HepG2 (cell line): Measurements from ENCODE around the gene GOLPH3. TPM values are rescaled to one million over a fixed set of nuclear protein-coding genes. Genes with fewer than 3 reads are reported as not detected.
"Not testable (repeated sequence)": the region's sequence is repeated elsewhere in the genome, so short reads cannot be mapped to it uniquely, and the experiment has no call there.

Experiments used
- ATAC-seq: fragments of 200-7000 bp; cut with Tn5 transposase; 3 replicates; pipeline ENCODE4 v1.9.1; 2020; ENCODE audit warnings: mild to moderate bottlenecking, moderate library complexity
- BruUV-seq: library from RNA; stranded (reverse); fragments of 400-500 nt; replicated peaks from 2 replicates; lab custom pipeline; 2021; lab: Mats Ljungman, UMichigan
- CTCF ChIA-PET: fragments of 300-600 bp; formaldehyde crosslinking; extraction: SDS; loops from one replicate; lab custom pipeline; 2021; ENCODE audit warnings: low total read pairs, inconsistent platforms, low intra/inter-chr PET ratio; lab: Yijun Ruan, JAX
- POLR2A ChIA-PET: fragments of 350-600 bp; sonication (Branson Sonifier 250); formaldehyde crosslinking; loops from one replicate; lab custom pipeline; 2020; ENCODE audit warnings: antibody characterized with exemption, inconsistent platforms; lab: Yijun Ruan, JAX
- DNase-seq: peaks from one replicate; pipeline ENCODE4 v3.0.0-alpha.2; 2015; ENCODE audit warnings: low spot score
- FAIRE-seq: peaks from 3 replicates; lab custom pipeline; 2011; peaks lifted over from hg19 to GRCh38; lab: Jason Lieb, UNC
- H2AFZ ChIP-seq: one replicate; pipeline ENCODE4 v1.6.1; 2011; ENCODE audit warnings: low read length, inconsistent platforms
- H3K27ac ChIP-seq: fragments of 300-600 bp; 3 replicates; pipeline ENCODE4 v1.8.0; 2011; ENCODE audit warnings: mixed run types, mild to moderate bottlenecking, mixed read lengths, low read length, inconsistent platforms; ENCODE audit not compliant: insufficient read depth; ENCODE audit errors: extremely low read length
- H3K27me3 ChIP-seq, 2 experiments: fragments of 200-600 bp in 1 of 2; 2 replicates in 1 of 2; 3 replicates in 1 of 2; pipeline versions ENCODE4 v1.6.0 to v1.8.0; 2011; ENCODE audit warnings: low read length in 2 of 2, mild to moderate bottlenecking in 2 of 2, moderate library complexity in 2 of 2, inconsistent platforms in 1 of 2; ENCODE audit not compliant: insufficient read depth in 2 of 2, control insufficient read depth in 1 of 2
- H3K36me3 ChIP-seq, 2 experiments: fragments of 200-600 bp in 1 of 2; replicated peaks in 1 of 2; 2 replicates in 1 of 2; 3 replicates in 1 of 2; pipeline versions ENCODE4 v1.5.1 to v1.8.0; 2011; ENCODE audit warnings: low read length in 2 of 2, inconsistent platforms in 1 of 2; ENCODE audit not compliant: insufficient read depth in 2 of 2, control insufficient read depth in 1 of 2
- H3K4me1 ChIP-seq: 2 replicates; pipeline ENCODE4 v1.5.1; 2012; ENCODE audit warnings: low read length, inconsistent platforms; ENCODE audit not compliant: insufficient read depth
- H3K4me2 ChIP-seq: 2 replicates; pipeline ENCODE4 v1.6.0; 2011; ENCODE audit warnings: low read depth, low read length, inconsistent platforms
- H3K4me3 ChIP-seq, 3 experiments: fragments of 200-600 bp in 1 of 3; sonication (generic), shearing (Covaris generic) in 1 of 3; replicated peaks in 1 of 3; 2 replicates each; pipeline ENCODE4 v1.5.1; 2011 to 2016; ENCODE audit warnings: low read length in 3 of 3, inconsistent platforms in 2 of 3, low read depth in 2 of 3, mild to moderate bottlenecking in 2 of 3, control low read depth in 1 of 3, mixed read lengths in 1 of 3; ENCODE audit not compliant: insufficient read depth in 1 of 3
- H3K79me2 ChIP-seq: one replicate; pipeline ENCODE4 v1.6.1; 2011; ENCODE audit warnings: low read length, inconsistent platforms; ENCODE audit not compliant: insufficient read depth
- H3K9ac ChIP-seq: 2 replicates; pipeline ENCODE4 v1.6.0; 2011; ENCODE audit warnings: mild to moderate bottlenecking, low read depth, low read length, inconsistent platforms; ENCODE audit not compliant: insufficient read depth
- H3K9me3 ChIP-seq: 2 replicates; pipeline ENCODE4 v1.5.1; 2012; ENCODE audit warnings: mild to moderate bottlenecking, low read length
- H4K20me1 ChIP-seq: 2 replicates; pipeline ENCODE4 v1.6.0; 2011; ENCODE audit warnings: inconsistent platforms, mild to moderate bottlenecking, low read length, moderate library complexity; ENCODE audit not compliant: insufficient read depth
- AKAP8 ChIP-seq: sonication (generic); formaldehyde crosslinking; IDR thresholded peaks from 2 replicates; pipeline ENCODE4 v1.5.1; 2020; ENCODE audit warnings: mild to moderate bottlenecking, missing genetic modification reagents
- ASH2L ChIP-seq: fragments of 300-600, 200-600 bp; sonication (generic); IDR thresholded peaks from 2 replicates; pipeline ENCODE4 v1.7.0; 2017; ENCODE audit warnings: low read depth, mild to moderate bottlenecking, moderate library complexity, mixed read lengths, low read length; ENCODE audit not compliant: insufficient read length
- KMT2A ChIP-seq: sonication (generic); formaldehyde crosslinking; IDR thresholded peaks from 2 replicates; pipeline ENCODE4 v1.4.0; 2020; ENCODE audit warnings: missing genetic modification reagents
- PATZ1 ChIP-seq: sonication (generic); formaldehyde crosslinking; IDR thresholded peaks from 2 replicates; pipeline ENCODE4 v1.4.0; 2020; ENCODE audit warnings: missing genetic modification reagents
- PRMT3 ChIP-seq: sonication (generic); formaldehyde crosslinking; IDR thresholded peaks from 2 replicates; pipeline ENCODE4 v1.8.1; 2022; ENCODE audit warnings: low read depth, mild to moderate bottlenecking, moderate library complexity, missing genetic modification reagents, borderline replicate concordance
- SOX13 ChIP-seq, 3 experiments: fragments of 450-650 bp in 1 of 3; sonication (generic) in 1 of 3; formaldehyde crosslinking in 1 of 3; IDR thresholded peaks in 2 of 3; conservative IDR thresholded peaks in 1 of 3; 2 replicates each; pipeline versions ENCODE4 v1.5.0 to v1.6.1; 2016 to 2020; ENCODE audit warnings: antibody characterized with exemption in 1 of 3, mild to moderate bottlenecking in 1 of 3, missing compliant biosample characterization in 1 of 3, missing genetic modification reagents in 1 of 3, moderate library complexity in 1 of 3
- ZNF160 ChIP-seq: sonication (generic); formaldehyde crosslinking; IDR thresholded peaks from 2 replicates; pipeline ENCODE4 v1.8.0; 2022; ENCODE audit warnings: mild to moderate bottlenecking, inconsistent platforms, missing genetic modification reagents
- ZNF17 ChIP-seq: sonication (generic); formaldehyde crosslinking; IDR thresholded peaks from 2 replicates; pipeline ENCODE4 v1.5.0; 2020; ENCODE audit warnings: mild to moderate bottlenecking, missing genetic modification reagents
- ZNF235 ChIP-seq: sonication (generic); formaldehyde crosslinking; IDR thresholded peaks from 2 replicates; pipeline ENCODE4 v1.8.1; 2023; ENCODE audit warnings: mild to moderate bottlenecking, missing genetic modification reagents, borderline replicate concordance
- ZNF740 ChIP-seq: sonication (generic); formaldehyde crosslinking; IDR thresholded peaks from 2 replicates; pipeline ENCODE4 v1.4.0; 2020; ENCODE audit warnings: missing genetic modification reagents
- ZNF761 ChIP-seq: sonication (generic); formaldehyde crosslinking; conservative IDR thresholded peaks from 2 replicates; pipeline ENCODE4 v1.4.0; 2020; ENCODE audit warnings: mild to moderate bottlenecking, missing genetic modification reagents
- ZSCAN30 ChIP-seq: sonication (generic); formaldehyde crosslinking; IDR thresholded peaks from 2 replicates; pipeline ENCODE4 v1.5.0; 2020; ENCODE audit warnings: mild to moderate bottlenecking, missing genetic modification reagents
- WGBS: methylation state at CpG from one replicate; pipeline ENCODE4 v1.1.6; 2017; ENCODE audit warnings: low lambda C conversion rate; 5-methylcytosine and 5-hydroxymethylcytosine counted together
- in situ Hi-C: cut with HindIII; loops from 2 replicates; pipeline ENCODE4 v1.10.0; 2017; ENCODE audit warnings: low pct_unique_long_range_greater_than_20kb; ENCODE audit not compliant: extremely low pct_ligation_motif_present
- intact Hi-C: fragments of 100-400 bp; cut with micrococcal nuclease; formaldehyde crosslinking; loops from one replicate; pipeline ENCODE4 v1.10.0; 2022; ENCODE audit not compliant: unreplicated experiment
- polyA plus RNA-seq, 8 experiments: library from polyadenylated mRNA; depleted of rRNA in 3 of 8; stranded (reverse) in 7 of 8; unstranded in 1 of 8; fragments of >200 nt; fragmentation: Illumina TruSeq in 4 of 8; extraction: Trizol in 4 of 8; gene quantifications; 2 replicates each; pipeline versions ENCODE4 v1.2.1 to v1.2.3, GENCODE V29; 2011 to 2016; ENCODE audit warnings: low read depth in 4 of 8, missing spikeins in 1 of 8, mixed read lengths in 1 of 8; ENCODE audit not compliant: insufficient read depth in 1 of 8
- total RNA-seq, 5 experiments: library from RNA; depleted of rRNA; stranded (reverse); fragments of >200 nt; fragmentation: Illumina TruSeq; extraction: Trizol; gene quantifications; 2 replicates each; pipeline ENCODE4 v1.2.3, GENCODE V29; 2016; ENCODE audit warnings: low read depth in 1 of 5
- TF ChIP-seq, protein P1 (sequence below): sonication (generic); formaldehyde crosslinking; IDR thresholded peaks from 2 replicates; pipeline ENCODE4 v1.4.0; 2020; ENCODE audit warnings: low read depth, mild to moderate bottlenecking, missing genetic modification reagents

The GOLPH3 gene
- total and polyA plus RNA-seq, 2 of the 13 experiments (the other 11 are each of a cell fraction or from before 2014, with no cell fraction given), result 59.5 to 84.5 TPM

GRCh38 chr5:32208837-32209236 is 34.7 kb upstream of the GOLPH3 start:
- FAIRE-seq; intact Hi-C loops; BruUV-seq; CTCF ChIA-PET; H4K20me1 ChIP-seq; H3K9ac ChIP-seq; H3K36me3 ChIP-seq; H3K9me3 ChIP-seq; H3K27me3 ChIP-seq; H3K4me2 ChIP-seq; ATAC-seq; POLR2A ChIA-PET; in situ Hi-C loops; DNase-seq; H3K4me3 ChIP-seq; H2AFZ ChIP-seq; H3K27ac ChIP-seq; H3K79me2 ChIP-seq; TF ChIP-seq SOX13 (IDR thresholded peaks at IDR 0.05): not testable (repeated sequence)
- TF ChIP-seq PATZ1 (peak; percentile 71), SOX13 (CRISPR knock-in tag; conservative IDR thresholded peaks at IDR 0.05 in 1 of 2, IDR thresholded peaks at IDR 0.05 in 1 of 2) (0 out of 4 replicates have a peak, but pooled peaks of 1 of the 2 experiments have one; percentile 2), ZNF740 (CRISPR knock-in tag) (peak; percentile 28; the same call in 1 of the 2 replicates)
- 20% methylated on average over 1 of the region's 31 CpGs for WGBS
- H3K4me1 ChIP-seq, result peaks cover 47% of the 10 kb centered on the region

GRCh38 chr5:32207355-32207634 is 33.2 kb upstream of the GOLPH3 start:
- H3K36me3 ChIP-seq, result no peaks in the 10 kb centered on the region
- CTCF ChIA-PET, result no interaction called here
- H3K27ac ChIP-seq, result no peak overlapping the region
- POLR2A ChIA-PET, result interaction anchor here (1.3 kb wide), 1 partner anchor 33 kb away, joined by 3 read pairs; the partner anchor contains the start of gene GOLPH3
- no peak for DNase-seq
- FAIRE-seq, result no peak
- no peaks in the 10 kb centered on the region for H3K9me3 ChIP-seq
- no peak for ATAC-seq
- H3K9ac ChIP-seq, result no peak overlapping the region
- intact Hi-C loops (no loop called here), in situ Hi-C loops (no loop called here)
- no peaks in the 10 kb centered on the region for H3K79me2 ChIP-seq
- no TSS peak for BruUV-seq
- no peak overlapping the region for H3K4me2 ChIP-seq
- H3K27me3 ChIP-seq, result no peaks in the 10 kb centered on the region
- peaks cover 55% of the 10 kb centered on the region for H3K4me1 ChIP-seq
- no peaks in the 10 kb centered on the region for H4K20me1 ChIP-seq
- WGBS, result 100% methylated on average over 4 of the region's 4 CpGs
- H2AFZ ChIP-seq, result no peak overlapping the region
- no peak overlapping the region for H3K4me3 ChIP-seq
- TF ChIP-seq ASH2L (no peak), ZNF160 (CRISPR knock-in tag) (no peak), ZSCAN30 (CRISPR knock-in tag) (no peak), AKAP8 (no peak), ZNF17 (no peak), KMT2A (CRISPR knock-in tag) (no peak), ZNF235 (no peak), PATZ1 (no peak), ZNF761 (CRISPR knock-in tag) (no peak), PRMT3 (CRISPR knock-in tag) (no peak)
- TF ChIP-seq, protein P1, sequence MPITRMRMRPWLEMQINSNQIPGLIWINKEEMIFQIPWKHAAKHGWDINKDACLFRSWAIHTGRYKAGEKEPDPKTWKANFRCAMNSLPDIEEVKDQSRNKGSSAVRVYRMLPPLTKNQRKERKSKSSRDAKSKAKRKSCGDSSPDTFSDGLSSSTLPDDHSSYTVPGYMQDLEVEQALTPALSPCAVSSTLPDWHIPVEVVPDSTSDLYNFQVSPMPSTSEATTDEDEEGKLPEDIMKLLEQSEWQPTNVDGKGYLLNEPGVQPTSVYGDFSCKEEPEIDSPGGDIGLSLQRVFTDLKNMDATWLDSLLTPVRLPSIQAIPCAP, result no peak
